GM18873 (cell line): ENCODE data around the gene APPBP2.
"Not testable (repeated sequence)": the region's sequence is repeated elsewhere in the genome, so short reads cannot be mapped to it uniquely, and the experiment has no call there.

Experiments used
- ATAC-seq: cut with Tn5 transposase; IDR thresholded peaks from one replicate; pipeline ENCODE4 v1.9.1; 2021; ENCODE audit warnings: mild to moderate bottlenecking, moderate library complexity, moderate number of reproducible peaks; ENCODE audit not compliant: unreplicated experiment, low FRiP score

APPBP2 gene

GRCh38 chr17:60439501-60439900, 86.5 kb downstream of the APPBP2 start:
- no peak for ATAC-seq

DNA sequence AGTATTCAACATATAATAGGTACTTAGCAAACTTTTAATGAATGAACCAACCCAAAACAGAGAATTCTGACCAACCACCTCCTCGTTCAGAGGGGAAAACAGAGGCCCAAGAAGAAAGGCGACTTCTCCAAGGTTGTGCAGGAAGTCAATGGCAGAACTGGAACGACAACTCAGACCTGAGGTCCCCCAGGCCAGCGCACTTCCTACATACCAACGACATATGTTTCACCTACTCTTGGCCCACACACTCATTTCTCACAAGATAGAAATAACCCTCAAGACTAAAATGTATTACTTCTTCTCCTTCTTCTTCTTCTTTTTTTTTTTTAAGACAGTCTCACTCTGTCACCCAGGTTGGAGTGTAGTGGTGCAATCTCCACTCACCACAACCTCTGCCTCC, 89.4 kb downstream of the APPBP2 start:
- ATAC-seq: no peak

GRCh38 chr17:60435244-60436167, 90.5 kb downstream of the APPBP2 start:
- ATAC-seq: no peak

DNA sequence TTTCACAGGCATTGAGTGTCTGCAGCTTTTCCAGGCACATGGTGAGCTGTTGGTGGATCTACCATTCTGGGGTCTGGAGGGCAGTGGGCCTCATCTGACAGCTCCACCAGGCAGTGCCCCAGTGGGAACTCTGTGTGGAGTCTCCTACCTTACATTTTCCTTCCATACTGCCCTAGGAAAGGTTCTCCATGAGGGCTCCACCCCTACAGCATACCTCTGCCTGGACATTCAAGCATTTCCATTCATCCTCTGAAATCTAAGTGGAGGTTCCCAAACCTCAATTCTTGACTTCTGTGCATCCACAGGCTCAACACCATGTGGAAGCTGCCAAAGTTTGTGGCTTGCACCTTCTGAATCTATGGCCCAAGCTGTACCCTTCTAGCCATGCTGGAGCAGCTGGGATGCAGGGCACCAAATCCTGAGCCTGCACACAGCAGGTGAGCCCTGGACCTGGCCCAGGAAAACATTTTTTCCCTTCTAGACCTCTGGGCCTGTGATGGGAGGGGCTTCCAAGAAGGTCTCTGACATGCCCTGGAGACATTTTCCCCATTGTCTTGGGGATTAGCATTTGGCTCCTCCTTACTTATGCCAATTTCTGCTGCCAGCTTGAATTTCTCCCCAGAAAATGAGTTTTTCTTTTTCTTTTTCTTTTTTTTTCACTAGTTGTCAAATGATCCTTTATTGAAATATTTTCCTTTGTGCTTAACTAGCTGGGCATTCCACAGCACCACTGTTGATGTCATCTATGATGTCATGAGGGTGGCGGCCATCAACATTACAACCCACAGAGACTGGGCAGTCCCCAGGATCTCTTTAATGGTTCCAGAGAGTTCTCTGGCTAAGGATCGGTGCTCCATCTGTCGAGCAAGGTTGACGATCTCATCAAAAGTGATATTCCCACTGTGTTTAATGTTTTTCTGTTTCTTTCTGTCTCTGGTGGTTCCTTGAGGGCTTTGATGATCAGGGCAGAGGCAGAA, 92.7 kb downstream of the APPBP2 start:
- ATAC-seq: not testable (repeated sequence)

DNA sequence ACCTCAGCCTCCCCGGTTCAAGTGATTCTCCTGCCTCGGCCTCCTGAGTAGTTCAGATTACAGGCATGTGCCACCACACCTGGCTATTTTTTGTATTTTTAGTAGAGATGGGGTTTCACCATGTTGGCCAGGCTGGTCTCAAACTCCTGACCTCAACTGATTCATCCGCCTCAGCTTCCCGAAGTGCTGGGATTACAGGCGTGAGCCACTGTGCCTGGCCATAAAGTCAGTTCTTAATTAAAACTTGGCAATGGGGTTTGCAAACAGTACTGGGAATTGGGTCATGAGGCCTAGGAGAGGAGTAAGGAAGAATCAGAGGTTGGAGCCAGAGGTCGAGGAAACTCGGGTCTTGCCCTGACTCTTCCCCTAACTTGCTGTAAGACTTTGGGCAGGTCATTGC, 95.5 kb downstream of the APPBP2 start:
- not testable (repeated sequence) for ATAC-seq

GRCh38 chr17:60428491-60428890, 97.6 kb downstream of the APPBP2 start:
- not testable (repeated sequence) for ATAC-seq

DNA sequence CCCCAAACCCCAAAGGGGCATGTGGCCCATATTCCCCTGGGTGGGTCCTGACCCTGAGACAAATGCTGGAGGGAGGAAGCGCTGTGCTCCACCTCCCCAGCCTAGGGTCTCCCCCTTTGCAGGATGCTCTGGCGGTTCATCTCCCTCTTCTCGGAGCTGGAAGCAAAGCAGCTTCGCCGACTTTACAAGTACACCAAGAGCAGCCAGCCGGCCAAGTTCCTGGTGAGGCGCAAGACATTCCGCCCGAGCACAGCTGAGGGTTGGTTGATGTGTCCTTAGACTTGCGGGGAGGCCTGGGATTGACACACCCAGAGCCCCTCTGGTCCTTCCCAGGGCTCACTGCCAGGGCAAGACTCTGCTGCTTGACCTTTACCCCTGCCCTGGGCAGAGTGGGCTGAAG, 99.4 kb downstream of the APPBP2 start:
- no peak for ATAC-seq

GRCh38 chr17:60425626-60426025, 100.4 kb downstream of the APPBP2 start:
- no peak for ATAC-seq

- ATAC-seq: no peak
Measured at GRCh38 chr17:60423865-60424264, 102.2 kb downstream of the APPBP2 start.

GRCh38 chr17:60422162-60422665, 103.8 kb downstream of the APPBP2 start, which contains the start of gene CHCT1:
TSS of gene CHCT1 (plus strand) at chr17:60422489. CDS start at chr17:60422593, 104 bp downstream.
- ATAC-seq: no peak

DNA sequence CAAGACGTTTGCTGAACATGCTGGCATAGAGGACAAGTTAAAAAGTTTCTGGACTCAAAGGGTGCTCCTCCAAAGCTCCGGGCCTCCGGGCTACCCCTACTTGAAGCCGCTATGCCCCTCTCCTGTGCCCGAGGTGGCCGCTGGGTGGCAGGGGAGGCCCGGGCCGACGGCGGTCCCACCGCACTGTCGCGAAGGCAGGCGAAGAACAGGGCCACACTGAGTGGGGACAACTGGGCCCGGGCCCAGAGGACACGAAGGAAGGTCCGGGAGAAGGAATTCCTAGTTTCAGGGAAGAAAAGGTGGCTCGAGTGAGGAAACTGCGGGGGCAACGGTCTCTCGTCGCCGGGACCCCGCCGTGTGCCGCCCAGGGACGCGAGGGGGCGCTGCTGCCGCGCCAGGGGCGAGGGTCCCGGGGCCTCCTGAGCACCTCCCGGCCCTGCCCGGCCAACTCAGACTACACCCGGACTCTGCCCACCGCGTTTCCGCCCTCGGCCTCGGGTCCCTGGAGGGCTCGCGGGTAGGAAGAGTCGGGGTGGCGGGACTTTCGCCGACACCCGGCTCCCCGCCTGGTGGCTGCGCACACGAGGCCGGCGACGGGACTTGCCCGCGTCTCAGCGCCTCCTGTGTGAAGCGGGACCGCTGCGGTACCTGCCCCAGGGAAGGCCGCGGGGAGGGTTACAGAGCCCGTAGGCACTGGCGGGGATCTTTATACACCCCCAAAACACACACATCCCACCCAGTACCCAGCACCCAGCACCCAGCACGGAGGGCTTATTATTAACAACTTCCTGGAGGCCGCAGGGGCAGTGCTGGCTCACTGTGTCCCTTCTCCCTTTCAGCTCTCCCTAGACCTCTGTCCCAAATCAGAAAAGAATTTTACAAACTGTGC, 104.5 kb downstream of the APPBP2 start:
- ATAC-seq: peak; percentile 70

GRCh38 chr17:60419875-60420274, 106.2 kb downstream of the APPBP2 start:
- not testable (repeated sequence) for ATAC-seq

DNA sequence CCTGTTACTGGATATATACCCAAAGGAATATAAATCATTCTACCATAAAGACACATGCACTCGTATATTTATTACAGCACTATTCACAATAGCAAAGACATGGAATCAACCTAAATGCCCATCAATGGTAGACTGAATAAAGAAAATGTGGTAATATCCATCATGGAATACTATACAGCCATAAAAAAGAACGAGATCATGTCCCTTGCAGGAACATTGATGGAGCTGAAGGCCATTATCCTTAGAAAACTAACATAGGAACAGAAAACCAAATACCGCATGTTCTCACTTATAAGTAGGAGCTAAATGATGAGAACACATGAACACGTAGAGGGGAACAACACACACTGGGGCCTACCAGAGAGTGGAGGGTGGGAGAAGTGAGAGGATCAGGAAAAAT, 107.0 kb downstream of the APPBP2 start:
- ATAC-seq: not testable (repeated sequence)

- no peak for ATAC-seq
Measured at GRCh38 chr17:60416368-60416925, 109.6 kb downstream of the APPBP2 start.

GRCh38 chr17:60415146-60415545, 110.9 kb downstream of the APPBP2 start:
- no peak for ATAC-seq

- no peak for ATAC-seq
Measured at GRCh38 chr17:60412701-60413100, 113.3 kb downstream of the APPBP2 start.

- ATAC-seq: no peak
Measured at GRCh38 chr17:60410001-60410400, 116.0 kb downstream of the APPBP2 start.

DNA sequence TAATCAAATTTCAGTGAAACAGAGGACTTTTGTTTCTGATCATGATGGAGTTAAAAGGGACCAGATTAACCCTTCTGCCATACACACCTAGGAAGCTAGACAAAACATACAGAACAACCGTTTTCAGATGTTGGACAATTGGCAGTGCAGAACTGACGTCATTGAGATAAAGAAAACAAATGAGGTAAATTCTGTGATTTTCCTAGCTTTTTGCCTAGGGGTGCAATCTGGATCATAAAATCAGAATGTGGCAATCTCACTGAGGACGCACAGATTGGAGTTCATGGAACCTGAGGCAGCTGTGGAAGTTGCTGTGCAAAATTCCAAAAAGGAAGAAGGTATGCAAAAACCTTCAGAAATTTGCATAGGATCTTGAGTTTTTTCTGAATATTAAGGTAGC, 119.2 kb downstream of the APPBP2 start:
- ATAC-seq: no peak

- no peak for ATAC-seq
Measured at GRCh38 chr17:60403962-60404361, 122.1 kb downstream of the APPBP2 start.

DNA sequence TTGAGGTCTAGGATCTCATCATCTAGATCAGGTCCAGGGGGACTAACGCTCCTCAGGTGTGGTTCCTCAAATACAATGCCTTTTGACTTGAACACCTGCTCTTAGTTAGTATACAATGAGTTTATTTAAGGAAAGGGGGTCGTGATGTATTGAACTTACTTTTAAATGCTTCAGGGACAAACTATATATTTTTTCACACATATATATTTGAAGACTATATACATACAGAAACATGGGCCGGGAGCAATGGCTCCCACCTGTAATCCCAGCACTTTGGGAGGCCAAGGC, 122.6 kb downstream of the APPBP2 start:
- no peak for ATAC-seq
